CD4-positive, alpha-beta T cell (primary cell): ENCODE results near the gene DUSP10. TPM values are rescaled to one million over a fixed set of nuclear protein-coding genes. Genes with fewer than 3 reads are reported as not detected.

Experiments used
- ATAC-seq: fragments of 200-7000 bp; cut with Tn5 transposase; one replicate; pipeline ENCODE4 v1.10.0; 2022; ENCODE audit warnings: mild to moderate bottlenecking; ENCODE audit not compliant: poor library complexity
- CTCF ChIA-PET: fragments of 350-600 bp; sonication (Branson Sonifier 250); formaldehyde crosslinking; loops from one replicate; lab custom pipeline; 2021; ENCODE audit warnings: antibody characterized with exemption, inconsistent platforms; lab: Charles Lee
- POLR2A ChIA-PET: fragments of 350-600 bp; sonication (Branson Sonifier 250); formaldehyde crosslinking; loops from one replicate; lab custom pipeline; 2021; ENCODE audit warnings: antibody characterized with exemption, inconsistent platforms; lab: Charles Lee
- DNase-seq, 14 experiments: peaks; one replicate each; pipeline ENCODE4 v3.0.0-alpha.2; 2013 to 2020; ENCODE audit warnings: mixed read lengths in 2 of 14
- H3K27ac ChIP-seq, 2 donors: one replicate each; pipeline versions ENCODE4 v1.5.1 to v1.7.0; 2013; ENCODE audit warnings: low read length in 2 of 2, low read depth in 1 of 2, mild to moderate bottlenecking in 1 of 2
- H3K27me3 ChIP-seq, 2 experiments: 1 replicate in 1 of 2; 2 replicates in 1 of 2; pipeline versions ENCODE4 v1.6.1 to v1.7.0; 2013; ENCODE audit warnings: low read length in 2 of 2, control low read depth in 1 of 2, mild to moderate bottlenecking in 1 of 2, moderate library complexity in 1 of 2; ENCODE audit not compliant: insufficient read depth in 2 of 2, control insufficient read depth in 1 of 2
- H3K36me3 ChIP-seq: one replicate; pipeline ENCODE4 v1.6.1; 2013; ENCODE audit warnings: low read length, control low read depth; ENCODE audit not compliant: insufficient read depth
- H3K4me1 ChIP-seq: one replicate; pipeline ENCODE4 v1.6.1; 2013; ENCODE audit warnings: low read length, control low read depth; ENCODE audit not compliant: insufficient read depth
- H3K4me3 ChIP-seq: one replicate; pipeline ENCODE4 v1.5.1; 2013; ENCODE audit warnings: mild to moderate bottlenecking, low read length, moderate library complexity
- H3K9me3 ChIP-seq, 2 experiments: 1 replicate in 1 of 2; 2 replicates in 1 of 2; pipeline versions ENCODE4 v1.6.1 to v1.7.0; 2013; ENCODE audit warnings: low read length in 2 of 2, mild to moderate bottlenecking in 2 of 2, control low read depth in 1 of 2, moderate library complexity in 1 of 2; ENCODE audit not compliant: control insufficient read depth in 1 of 2, insufficient read depth in 1 of 2
- H3K27ac Mint-ChIP-seq: one replicate; pipeline ENCODE4 v1.8.0; 2020; ENCODE audit warnings: mixed read lengths
- H3K27me3 Mint-ChIP-seq: one replicate; pipeline ENCODE4 v1.8.0; 2021; ENCODE audit warnings: mixed read lengths
- H3K36me3 Mint-ChIP-seq: one replicate; pipeline ENCODE4 v1.8.0; 2021; ENCODE audit warnings: low read depth, mixed read lengths
- H3K4me1 Mint-ChIP-seq: one replicate; pipeline ENCODE4 v1.8.0; 2021; ENCODE audit warnings: low read depth, mixed read lengths
- H3K4me3 Mint-ChIP-seq: one replicate; pipeline ENCODE4 v1.8.0; 2020; ENCODE audit warnings: mild to moderate bottlenecking, mixed read lengths
- H3K9me3 Mint-ChIP-seq: one replicate; pipeline ENCODE4 v1.8.0; 2020; ENCODE audit warnings: mixed read lengths
- CTCF ChIP-seq: fragments of 200-600 bp; IDR thresholded peaks from one replicate; pipeline ENCODE4 v1.8.0; 2022; ENCODE audit warnings: antibody characterized with exemption, mild to moderate bottlenecking
- intact Hi-C, 2 experiments: fragments of 100-400 bp; cut with DNase I in 1 of 2; cut with micrococcal nuclease in 1 of 2; formaldehyde crosslinking; loops; one replicate each; pipeline versions ENCODE4 v1.15.1 to v1.9.0; 2023 to 2025; cut with DNase I, micrococcal nuclease
- total RNA-seq, 174 experiments: library from RNA in 2 of 174; stranded (reverse) in 2 of 174; gene quantifications; one replicate each; pipeline ENCODE4 v1.2.3 and lab custom pipeline; 2021 to 2026

DUSP10 gene
- total RNA-seq, 2 experiments from 2014 or later, result 66.9 to 70.9 TPM

- no peak for ATAC-seq
- no peaks in the 10 kb centered on the region for H3K36me3 Mint-ChIP-seq
- intact Hi-C loops, result loop anchor here in 1 of 2 experiments (5.0 kb wide), 1 partner anchor 51 kb away; the partner anchor contains the start of gene DUSP10
- Histone ChIP-seq H3K4me3 (no peak overlapping the region), H3K27me3 (no peaks in the 10 kb centered on the region), H3K4me1 (peaks cover 2% of the 10 kb centered on the region), H3K9me3 (peaks cover 0 to 7% of the 10 kb centered on the region in 2 experiments), H3K36me3 (no peaks in the 10 kb centered on the region), H3K27ac (no peak overlapping the region)
- H3K4me3 Mint-ChIP-seq, result no peak overlapping the region
- CTCF ChIA-PET, result no interaction called here
- no peak overlapping the region for H3K27ac Mint-ChIP-seq
- POLR2A ChIA-PET, result no interaction called here
- no peaks in the 10 kb centered on the region for H3K27me3 Mint-ChIP-seq
- TF ChIP-seq CTCF, result no peak
- peaks cover 3% of the 10 kb centered on the region for H3K4me1 Mint-ChIP-seq
- peaks cover 2% of the 10 kb centered on the region for H3K9me3 Mint-ChIP-seq
- no peak for DNase-seq
Observed at GRCh38 chr1:221691261-221691660, 50.6 kb downstream of the DUSP10 start.

- Mint-ChIP-seq H3K4me3 (no peak overlapping the region), H3K27ac (no peak overlapping the region), H3K27me3 (no peaks in the 10 kb centered on the region), H3K9me3 (peaks cover 2% of the 10 kb centered on the region), H3K36me3 (no peaks in the 10 kb centered on the region), H3K4me1 (peaks cover 3% of the 10 kb centered on the region)
- no peak for ATAC-seq
- Histone ChIP-seq H3K4me1 (peaks cover 2% of the 10 kb centered on the region), H3K9me3 (peaks cover 0 to 7% of the 10 kb centered on the region in 2 experiments), H3K4me3 (no peak overlapping the region), H3K27me3 (no peaks in the 10 kb centered on the region), H3K36me3 (no peaks in the 10 kb centered on the region), H3K27ac (no peak overlapping the region)
- DNase-seq, result no peak
- ChIA-PET CTCF (no interaction called here), POLR2A (interaction anchor here (1.2 to 2.2 kb wide), 2 partner anchors 17 to 51 kb away, joined by 4 to 13 read pairs; partner anchors contain the start of gene DUSP10)
- intact Hi-C loops, result loop anchor here in 1 of 2 experiments (5.0 kb wide), 1 partner anchor 51 kb away; the partner anchor contains the start of gene DUSP10
- no peak for TF ChIP-seq CTCF
Observed at GRCh38 chr1:221690858-221691257, 51.0 kb downstream of the DUSP10 start.

GRCh38 chr1:221689138-221689537, 52.8 kb downstream of the DUSP10 start:
- H3K36me3 Mint-ChIP-seq, result no peaks in the 10 kb centered on the region
- no peak for TF ChIP-seq CTCF
- H3K4me1 Mint-ChIP-seq, result peaks cover 3% of the 10 kb centered on the region
- peaks cover 2% of the 10 kb centered on the region for H3K9me3 Mint-ChIP-seq
- no peak overlapping the region for H3K27ac ChIP-seq
- POLR2A ChIA-PET, result interaction anchor here (1.0 to 2.2 kb wide), 3 partner anchors 9 to 52 kb away, joined by 4 to 13 read pairs (median 5); partner anchors contain the start of gene DUSP10
- intact Hi-C loops, result no loop called here
- ATAC-seq (peak; percentile 54), DNase-seq (peak in 3 of 14 experiments; percentile 50 to 68 (median 51))
- CTCF ChIA-PET, result no interaction called here
- no peaks in the 10 kb centered on the region for H3K27me3 Mint-ChIP-seq
- H3K4me3 ChIP-seq, result no peak overlapping the region
- H3K27me3 ChIP-seq, result no peaks in the 10 kb centered on the region
- H3K4me3 Mint-ChIP-seq, result no peak overlapping the region
- H3K4me1 ChIP-seq, result peaks cover 2% of the 10 kb centered on the region
- H3K27ac Mint-ChIP-seq, result peak overlapping the region; percentile 74
- no peaks in the 10 kb centered on the region for H3K36me3 ChIP-seq
- peaks cover 0 to 7% of the 10 kb centered on the region in 2 experiments for H3K9me3 ChIP-seq
